HG03039 (cell line): ENCODE data around the gene PROSER2.

Source experiments
- ATAC-seq: cut with Tn5 transposase; IDR thresholded peaks from one replicate; pipeline ENCODE4 v1.9.1; 2021; ENCODE audit warnings: mild to moderate bottlenecking, moderate library complexity; ENCODE audit not compliant: unreplicated experiment

Gene PROSER2

DNA sequence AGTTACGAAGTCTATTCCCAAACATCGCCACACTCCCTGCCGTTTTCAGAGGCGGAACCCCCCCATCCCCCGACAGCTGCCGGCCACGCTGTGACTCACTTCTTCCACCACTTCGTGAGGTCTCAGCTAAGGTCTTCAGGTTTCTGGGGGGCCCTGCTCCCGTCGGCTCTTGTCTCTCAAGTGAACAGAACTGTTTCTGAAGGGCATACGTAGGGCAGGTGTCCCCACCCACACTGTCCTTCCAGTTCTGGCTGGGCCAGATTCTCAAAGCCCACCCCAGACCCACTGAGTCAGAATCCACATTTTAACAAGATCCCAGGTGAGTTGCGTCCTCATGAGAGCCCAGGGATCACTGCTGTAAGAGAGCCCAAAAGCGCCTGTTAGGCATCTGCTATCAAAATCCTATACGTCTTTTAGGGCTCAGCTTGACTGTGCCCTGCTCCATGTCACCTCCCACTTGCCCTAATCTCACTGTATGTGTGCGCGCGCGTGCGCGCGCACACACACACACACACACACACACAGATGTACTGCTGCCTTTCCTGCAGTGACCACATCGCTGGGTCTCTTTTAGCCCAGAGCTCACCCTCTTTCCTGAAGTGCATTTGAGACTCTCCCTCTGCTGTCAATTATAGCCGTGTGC is 78.8 kb downstream of the PROSER2 start:
- no peak for ATAC-seq

- no peak for ATAC-seq
Observed at GRCh38 chr10:11902646-11903045, 79.5 kb downstream of the PROSER2 start.

DNA sequence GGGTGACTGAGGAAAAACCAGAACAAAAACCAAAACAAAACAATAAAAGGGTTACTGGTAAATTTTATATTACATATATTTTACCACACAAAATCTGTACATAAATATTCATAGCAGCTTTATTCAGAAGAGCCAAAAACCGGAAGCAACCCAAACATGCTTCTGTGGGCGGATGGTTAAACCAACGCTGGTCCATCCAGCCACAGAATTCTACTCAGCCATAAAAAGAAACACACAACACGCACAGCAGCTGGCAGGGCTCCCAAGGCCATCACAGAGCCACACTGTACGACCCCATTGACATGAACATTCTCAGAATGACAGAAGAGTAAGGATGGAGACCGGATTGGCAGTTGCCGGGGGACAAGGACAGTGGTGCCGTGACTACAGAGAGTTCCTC is 83.6 kb downstream of the PROSER2 start:
- ATAC-seq, result no peak

DNA sequence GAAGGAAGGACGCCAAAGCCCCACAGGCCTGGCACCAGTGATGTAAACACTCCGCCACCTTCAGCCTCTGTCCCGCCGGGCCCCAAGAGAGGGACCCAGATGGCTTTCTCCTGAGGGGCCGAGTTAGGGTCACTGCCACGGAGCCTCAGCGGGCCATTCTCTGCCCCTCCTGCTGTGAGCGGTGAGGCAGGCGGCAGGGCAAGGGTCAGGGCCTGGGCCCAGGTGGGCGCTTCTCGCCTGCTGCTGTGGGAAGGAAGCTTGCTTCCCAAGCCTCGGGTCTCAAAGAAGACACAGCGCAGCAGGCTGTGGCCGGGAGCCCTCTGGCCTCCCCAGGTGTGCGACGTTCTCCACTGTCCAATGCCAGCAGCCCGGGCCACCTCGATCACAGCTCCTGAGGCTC is 84.8 kb downstream of the PROSER2 start:
- ATAC-seq, result no peak

- ATAC-seq, result no peak
Observed at GRCh38 chr10:11908536-11908935, 85.4 kb downstream of the PROSER2 start.

- no peak for ATAC-seq
Observed at GRCh38 chr10:11908991-11909390, 85.8 kb downstream of the PROSER2 start.

DNA sequence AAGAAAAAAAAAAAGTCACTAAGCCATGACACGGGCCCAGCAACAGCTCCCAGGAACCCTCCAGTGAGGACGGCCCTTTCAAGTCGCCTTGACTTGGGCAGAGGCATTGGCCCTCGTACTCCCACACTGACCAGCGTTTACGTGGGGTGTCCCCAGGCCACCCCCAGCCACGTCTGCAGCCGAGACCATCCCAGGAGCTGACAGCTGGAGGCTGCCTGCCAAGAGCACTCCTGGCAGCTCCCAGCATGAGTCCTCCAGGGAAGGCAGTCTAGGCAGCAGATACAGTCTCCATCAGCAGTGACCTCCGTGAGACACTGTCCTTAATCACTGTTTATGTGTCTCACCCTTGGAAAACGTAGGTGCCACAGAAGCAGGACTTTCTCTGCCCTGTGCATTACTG is 86.5 kb downstream of the PROSER2 start:
- no peak for ATAC-seq

DNA sequence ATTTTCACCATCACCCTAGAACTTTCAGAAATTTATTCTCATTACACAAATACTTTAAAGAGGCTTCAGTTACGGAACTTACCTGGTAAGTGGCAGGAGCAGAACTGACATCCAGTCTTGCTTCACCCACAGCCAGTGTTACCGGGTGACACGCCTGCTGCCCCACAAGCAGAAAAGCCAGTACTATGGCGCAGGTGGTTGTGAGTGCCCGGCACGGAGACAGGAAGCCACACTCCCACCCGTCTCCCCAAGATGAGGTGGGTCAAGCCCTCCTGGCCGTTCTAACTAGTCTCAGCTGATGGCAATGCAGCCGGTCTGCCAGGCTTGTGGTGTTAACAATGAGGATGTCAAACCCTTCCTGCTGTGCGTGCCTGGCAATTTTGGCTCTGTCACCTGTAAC is 86.9 kb downstream of the PROSER2 start:
- ATAC-seq, result no peak

- ATAC-seq, result no peak
Observed at GRCh38 chr10:11913079-11913641, 90.0 kb downstream of the PROSER2 start.

GRCh38 chr10:11918384-11918783 is 95.2 kb downstream of the PROSER2 start:
- no peak for ATAC-seq

DNA sequence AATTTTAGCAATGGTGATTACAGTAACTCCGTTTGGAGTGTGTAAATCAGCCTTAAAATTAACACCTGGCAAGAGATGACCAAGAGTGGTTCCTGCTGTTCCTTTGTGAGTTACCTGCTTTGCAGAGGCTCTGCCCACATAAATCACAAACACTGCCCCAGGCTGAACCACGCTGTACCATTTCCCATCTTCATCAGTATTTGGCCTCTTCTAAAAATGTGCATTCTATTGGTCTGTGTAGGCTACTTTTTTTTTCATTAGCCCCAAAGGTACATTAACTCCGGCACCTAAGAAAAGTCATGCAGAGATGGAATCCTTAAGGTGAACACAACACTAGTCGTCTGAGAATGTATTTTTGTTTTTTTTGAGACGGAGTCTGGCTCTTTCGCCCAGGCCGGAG is 96.1 kb downstream of the PROSER2 start:
- no peak for ATAC-seq
